ENCODE measurements around the gene RMC1.

- TF ChIP-seq CTCF (conservative IDR thresholded peaks at IDR 0.05; ENCODE audit: low read length) (no peak), EZH2phosphoT487 (IDR thresholded peaks at IDR 0.05; ENCODE audit: borderline replicate concordance, low read depth, low read length) (no peak)
Measured at GRCh38 chr18:23521907-23522306, 18.6 kb downstream of the RMC1 start.
